Fibroblast of mammary gland (primary cell): ENCODE results near the gene B3GNT5.

Experiments used
- DNase-seq: peaks from one replicate; pipeline ENCODE4 v3.0.0-alpha.2; 2010; ENCODE audit warnings: low read depth
- H3K4me3 ChIP-seq: 2 replicates; pipeline ENCODE4 v1.5.1; 2011; ENCODE audit warnings: low read depth, mild to moderate bottlenecking, low read length, moderate library complexity; ENCODE audit not compliant: control insufficient read depth
- TF ChIP-seq, protein P1 (sequence below): conservative IDR thresholded peaks from 2 replicates; pipeline ENCODE4 v1.5.1; 2011; ENCODE audit warnings: low read depth, low read length, inconsistent platforms; ENCODE audit not compliant: control insufficient read depth, insufficient read depth

B3GNT5 gene

DNA sequence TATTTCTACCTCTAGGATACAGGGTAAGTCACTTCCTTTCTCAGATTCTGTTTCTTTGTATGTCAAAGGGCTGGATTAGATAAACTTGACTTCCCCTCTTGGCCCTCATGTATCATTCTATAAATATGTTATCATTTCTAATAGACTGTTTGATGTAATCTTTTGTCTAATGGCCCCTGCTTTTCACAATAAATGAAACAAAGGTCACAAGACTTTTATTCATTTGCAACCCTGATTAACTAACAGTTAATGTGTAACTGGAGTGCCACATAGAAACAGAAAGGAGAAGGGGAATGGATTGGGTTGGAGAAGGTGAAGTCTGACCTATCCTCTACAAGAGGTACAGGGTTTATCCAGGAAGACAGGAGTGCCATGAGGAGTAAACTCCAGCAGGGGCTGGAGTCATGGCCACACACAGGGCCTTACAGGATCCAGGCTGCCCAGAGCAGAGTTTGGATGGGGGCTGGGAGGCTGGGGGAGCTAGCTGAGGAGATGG is 8.0 kb upstream of the B3GNT5 start:
- TF ChIP-seq, protein P1, sequence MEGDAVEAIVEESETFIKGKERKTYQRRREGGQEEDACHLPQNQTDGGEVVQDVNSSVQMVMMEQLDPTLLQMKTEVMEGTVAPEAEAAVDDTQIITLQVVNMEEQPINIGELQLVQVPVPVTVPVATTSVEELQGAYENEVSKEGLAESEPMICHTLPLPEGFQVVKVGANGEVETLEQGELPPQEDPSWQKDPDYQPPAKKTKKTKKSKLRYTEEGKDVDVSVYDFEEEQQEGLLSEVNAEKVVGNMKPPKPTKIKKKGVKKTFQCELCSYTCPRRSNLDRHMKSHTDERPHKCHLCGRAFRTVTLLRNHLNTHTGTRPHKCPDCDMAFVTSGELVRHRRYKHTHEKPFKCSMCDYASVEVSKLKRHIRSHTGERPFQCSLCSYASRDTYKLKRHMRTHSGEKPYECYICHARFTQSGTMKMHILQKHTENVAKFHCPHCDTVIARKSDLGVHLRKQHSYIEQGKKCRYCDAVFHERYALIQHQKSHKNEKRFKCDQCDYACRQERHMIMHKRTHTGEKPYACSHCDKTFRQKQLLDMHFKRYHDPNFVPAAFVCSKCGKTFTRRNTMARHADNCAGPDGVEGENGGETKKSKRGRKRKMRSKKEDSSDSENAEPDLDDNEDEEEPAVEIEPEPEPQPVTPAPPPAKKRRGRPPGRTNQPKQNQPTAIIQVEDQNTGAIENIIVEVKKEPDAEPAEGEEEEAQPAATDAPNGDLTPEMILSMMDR, result no peak
- DNase-seq, result no peak
- no peak overlapping the region for H3K4me3 ChIP-seq

DNA sequence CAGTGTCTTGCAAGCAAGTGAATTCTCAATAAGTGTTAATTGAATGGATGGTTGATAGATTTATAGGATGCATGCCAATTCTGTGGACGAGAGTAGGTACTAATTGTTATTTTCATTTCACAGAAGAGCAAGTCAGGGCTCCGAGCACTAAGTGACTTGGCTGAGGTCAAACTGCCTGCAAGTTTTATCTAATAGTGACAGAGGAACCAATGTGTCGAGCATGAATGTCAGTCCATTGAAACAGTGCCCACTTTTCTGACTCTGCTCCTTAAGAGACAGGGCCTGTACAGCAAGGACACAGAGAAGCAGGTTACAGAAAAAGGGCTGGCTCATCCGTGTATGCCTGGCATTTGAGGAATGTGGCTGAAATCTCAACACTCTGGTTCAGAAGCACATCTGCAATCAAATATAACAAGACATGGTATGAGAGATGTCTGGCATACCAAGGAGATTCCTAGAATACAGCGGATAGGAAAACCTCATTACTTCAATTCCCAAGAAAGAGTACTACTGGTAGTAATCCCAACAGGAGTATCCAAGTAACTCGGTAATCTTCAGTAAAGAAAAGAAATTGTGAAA is 6.0 kb upstream of the B3GNT5 start:
- TF ChIP-seq, protein P1, result no peak
- DNase-seq, result no peak
- no peak overlapping the region for H3K4me3 ChIP-seq

DNA sequence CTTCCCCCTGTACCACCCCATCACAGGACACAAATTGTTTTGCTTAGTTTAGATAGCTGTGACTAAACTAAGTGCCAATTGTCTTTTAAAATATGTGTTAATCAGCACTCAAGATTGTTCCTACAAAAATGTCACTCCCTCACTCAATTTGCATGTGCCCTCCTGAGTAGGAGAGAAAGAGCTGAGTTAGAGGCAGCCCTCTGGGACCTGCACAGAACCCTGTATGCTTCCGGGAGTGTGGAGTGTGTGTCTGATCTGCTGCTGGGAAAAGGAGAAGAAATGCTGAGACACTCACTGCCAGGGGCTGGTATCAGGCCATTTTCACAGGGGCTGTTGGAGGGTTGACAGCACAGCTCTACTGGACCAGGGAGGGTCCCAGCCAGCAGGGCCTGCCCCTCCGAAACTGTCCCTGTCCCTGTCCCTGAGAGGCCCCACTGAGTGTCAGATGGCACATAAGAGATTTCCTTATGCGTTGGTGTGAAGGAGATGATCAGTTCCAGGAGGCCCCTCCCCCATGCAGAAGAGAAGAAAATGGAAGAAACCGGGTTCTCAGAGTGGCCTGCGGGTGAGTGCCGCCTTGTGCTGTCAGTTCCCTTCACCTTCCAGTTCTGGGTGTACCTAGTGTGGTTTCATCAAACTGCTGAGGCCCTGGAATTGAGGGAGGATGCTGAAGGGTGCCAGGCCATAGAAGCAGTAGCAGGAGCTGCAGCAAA is 3.9 kb upstream of the B3GNT5 start:
- H3K4me3 ChIP-seq, result no peak overlapping the region
- TF ChIP-seq, protein P1, result no peak
- DNase-seq, result no peak

DNA sequence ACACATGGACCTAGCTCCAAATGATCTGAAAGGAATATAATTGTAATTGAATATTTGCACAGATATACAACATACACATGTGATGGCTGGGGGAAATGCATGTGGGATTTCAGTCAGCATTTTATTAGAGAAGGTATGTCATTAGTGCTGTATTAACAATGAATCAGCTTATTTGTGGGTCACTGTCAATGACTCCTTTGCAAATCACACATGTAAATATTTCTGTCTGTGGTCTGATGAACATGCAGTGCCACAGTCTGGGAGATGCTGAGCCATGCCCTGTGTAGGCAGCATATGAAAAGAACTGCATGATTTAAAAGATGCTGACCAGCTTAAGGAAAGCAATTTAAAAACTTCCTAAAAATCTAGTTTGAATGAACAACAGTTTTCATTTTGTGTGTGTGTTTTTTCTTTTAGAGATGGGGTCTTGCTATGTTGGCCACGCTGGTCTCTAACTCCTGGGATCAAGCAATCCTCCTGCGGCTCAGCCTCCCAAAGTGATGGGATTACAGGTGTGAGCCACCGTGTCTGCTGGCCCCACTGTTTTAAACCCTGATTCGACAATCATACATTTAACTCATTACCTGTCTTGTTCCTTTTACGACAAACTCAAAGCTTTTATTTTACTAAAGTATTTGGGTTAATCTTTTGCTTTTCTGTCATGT is 803 bp upstream of the B3GNT5 start:
- peak; percentile 42 for DNase-seq
- TF ChIP-seq, protein P1, result no peak
- peak overlapping the region; percentile 75 for H3K4me3 ChIP-seq

DNA sequence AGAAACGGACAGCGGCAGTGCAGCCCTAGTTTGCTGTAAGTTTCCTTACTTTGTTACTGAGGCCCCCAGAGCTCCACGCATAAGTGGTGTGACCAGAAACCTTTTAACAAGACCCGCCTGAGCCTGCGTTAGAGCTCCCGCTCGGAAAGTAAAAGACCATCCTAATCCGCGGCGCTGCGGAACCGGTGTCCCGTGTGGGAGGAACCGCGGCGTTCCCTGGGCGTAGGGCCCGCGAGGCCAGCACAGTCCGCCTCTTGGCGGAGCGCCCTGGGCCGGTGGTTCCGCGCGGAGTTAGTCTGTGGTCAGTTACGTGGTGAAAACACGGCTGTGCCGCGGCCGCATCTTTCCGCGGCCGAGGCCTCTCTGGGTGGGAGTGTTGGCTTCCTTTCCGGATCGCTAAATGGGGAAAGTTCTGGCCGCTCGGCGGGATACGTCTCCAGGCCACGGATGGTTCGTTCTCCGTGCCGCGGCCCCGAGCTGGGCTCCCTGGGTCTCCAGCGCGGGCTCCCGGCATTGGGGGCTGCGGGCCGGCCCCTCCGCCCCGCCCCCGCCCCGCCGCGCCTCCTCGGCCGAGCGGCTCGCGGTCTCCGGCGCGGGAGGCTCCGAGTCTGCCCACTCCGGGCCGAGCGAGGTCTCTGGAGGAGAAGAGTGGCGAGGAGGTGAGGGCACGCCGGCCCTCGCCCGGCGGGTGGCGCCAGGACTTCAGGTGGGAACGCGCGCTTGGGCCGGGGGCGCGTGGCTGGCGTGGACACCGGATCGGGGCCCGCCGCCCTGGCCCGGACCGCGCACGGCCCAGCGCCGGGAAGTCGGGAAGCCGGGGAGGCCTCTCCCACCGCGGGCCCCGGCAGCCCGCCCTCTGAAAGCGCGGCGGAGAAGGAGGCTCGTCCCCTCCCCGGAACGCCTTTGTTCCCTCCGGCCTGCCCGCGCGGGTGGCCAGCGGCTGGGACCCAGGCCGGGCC is 754 bp downstream of the B3GNT5 start:
- DNase-seq, result peak; percentile 67
- TF ChIP-seq, protein P1, result no peak
- H3K4me3 ChIP-seq, result peak overlapping the region; percentile 75

DNA sequence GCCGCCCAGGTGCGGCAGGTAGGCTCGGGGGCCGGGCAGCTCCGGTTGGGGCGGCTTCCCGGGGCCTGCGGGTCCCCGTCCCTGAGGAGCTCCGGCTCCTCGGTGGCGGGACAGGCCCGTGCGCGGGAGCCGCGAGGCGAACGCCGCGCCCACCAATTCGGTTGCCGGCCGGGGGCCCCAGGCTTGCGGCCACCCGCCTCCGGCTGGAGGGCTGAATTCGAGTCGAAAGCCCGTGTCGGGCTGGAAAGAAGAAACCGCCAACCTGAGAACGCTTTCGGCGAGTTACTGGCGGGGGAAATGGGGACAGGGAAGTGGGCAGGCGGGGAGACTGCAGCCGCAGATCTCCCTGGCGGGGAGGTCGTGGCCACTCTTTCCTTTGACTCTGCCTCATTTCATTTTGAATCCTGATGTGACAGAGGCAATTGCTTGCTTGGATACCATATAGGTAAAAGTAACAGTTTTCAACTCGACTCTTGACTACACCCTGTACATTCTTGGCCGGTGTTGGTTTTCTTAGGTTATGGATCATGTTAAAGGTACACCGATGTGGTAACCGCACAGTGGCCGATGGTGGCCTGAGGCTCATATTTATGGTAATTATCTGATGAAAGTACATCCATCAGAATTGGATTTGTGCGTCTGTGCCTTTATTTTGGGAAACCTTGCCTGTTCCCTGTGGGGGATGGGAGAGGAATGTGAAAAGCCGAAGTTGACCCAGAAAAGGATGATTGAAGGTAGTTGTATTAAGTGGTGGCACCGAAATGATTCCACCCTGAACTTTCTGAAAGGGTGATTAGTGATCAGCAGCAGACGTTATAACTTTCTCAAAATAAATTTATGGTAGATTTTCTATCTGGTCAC is 1.7 kb downstream of the B3GNT5 start:
- peak overlapping the region; percentile 75 for H3K4me3 ChIP-seq
- TF ChIP-seq, protein P1, result no peak
- no peak for DNase-seq
